IMR-90 (cell line): ENCODE measurements around the gene DLGAP4. TPM values are rescaled to one million over a fixed set of nuclear protein-coding genes. Genes with fewer than 3 reads are reported as not detected.
A peak's percentile ranks its signal among the peaks of the same experiment; 100 is the strongest.

Source experiments
- ATAC-seq: fragments of 200-7000 bp; cut with Tn5 transposase; 2 replicates; pipeline ENCODE4 v1.9.1; 2020; ENCODE audit warnings: low read depth, mild to moderate bottlenecking, moderate library complexity
- BruUV-seq: library from RNA; stranded (reverse); fragments of 400-500 nt; replicated peaks from 2 replicates; lab custom pipeline; 2021; lab: Mats Ljungman, UMichigan
- CTCF ChIA-PET: fragments of 300-600 bp; formaldehyde crosslinking; extraction: SDS; loops from one replicate; lab custom pipeline; 2021; ENCODE audit warnings: antibody characterized with exemption; lab: Yijun Ruan, JAX
- POLR2A ChIA-PET: fragments of 300-600 bp; sonication (Branson Sonifier 250); formaldehyde crosslinking; loops from one replicate; lab custom pipeline; 2022; ENCODE audit warnings: antibody characterized with exemption; ENCODE audit not compliant: unreplicated experiment; lab: Charles Lee
- DNase-seq: peaks from one replicate; pipeline ENCODE4 v3.0.0; 2013
- H2AFZ ChIP-seq: replicated peaks from 2 replicates; pipeline ENCODE3; 2013; ENCODE audit warnings: low read length, mild to moderate bottlenecking; ENCODE audit not compliant: poor library complexity
- H2AK5ac ChIP-seq: 2 replicates; pipeline ENCODE4 v1.6.1; 2013; ENCODE audit warnings: low read depth, low read length, inconsistent platforms
- H2AK9ac ChIP-seq: replicated peaks from 2 replicates; pipeline ENCODE3; 2013; ENCODE audit warnings: mild to moderate bottlenecking, low read depth, low read length, moderate library complexity; ENCODE audit not compliant: poor library complexity
- H2BK120ac ChIP-seq: 2 replicates; pipeline ENCODE4 v1.6.1; 2013; ENCODE audit warnings: low read depth, low read length, inconsistent platforms
- H2BK15ac ChIP-seq: 3 replicates; pipeline ENCODE4 v1.6.1; 2013; ENCODE audit warnings: low read depth, low read length, inconsistent platforms
- H2BK20ac ChIP-seq: 2 replicates; pipeline ENCODE4 v1.6.1; 2013; ENCODE audit warnings: low read depth, mild to moderate bottlenecking, inconsistent platforms, low read length, moderate library complexity
- H2BK5ac ChIP-seq: 2 replicates; pipeline ENCODE4 v1.6.1; 2013; ENCODE audit warnings: mild to moderate bottlenecking, low read depth, low read length, inconsistent platforms; ENCODE audit not compliant: poor library complexity, severe bottlenecking
- H3K14ac ChIP-seq: replicated peaks from 2 replicates; pipeline ENCODE4 v1.6.1; 2013; ENCODE audit warnings: low read depth, low read length, inconsistent platforms
- H3K18ac ChIP-seq: 2 replicates; pipeline ENCODE4 v1.6.1; 2013; ENCODE audit warnings: low read depth, low read length, control low read depth
- H3K23ac ChIP-seq: 2 replicates; pipeline ENCODE4 v1.6.1; 2013; ENCODE audit warnings: low read depth, low read length, inconsistent platforms
- H3K27ac ChIP-seq: 2 replicates; pipeline ENCODE4 v1.5.1; 2013; ENCODE audit warnings: mild to moderate bottlenecking, control low read depth, low read length; ENCODE audit not compliant: insufficient read depth
- H3K27me3 ChIP-seq: 2 replicates; pipeline ENCODE4 v1.6.1; 2013; ENCODE audit warnings: low read length; ENCODE audit not compliant: control insufficient read depth, insufficient read depth
- H3K36me3 ChIP-seq: 2 replicates; pipeline ENCODE4 v1.6.1; 2013; ENCODE audit warnings: low read length, mixed read lengths; ENCODE audit not compliant: control insufficient read depth, insufficient read depth
- H3K4ac ChIP-seq: 2 replicates; pipeline ENCODE4 v1.6.1; 2013; ENCODE audit warnings: low read depth, low read length, inconsistent platforms
- H3K4me1 ChIP-seq: 2 replicates; pipeline ENCODE4 v1.6.1; 2013; ENCODE audit warnings: low read length, mixed read lengths; ENCODE audit not compliant: control insufficient read depth, insufficient read depth
- H3K4me2 ChIP-seq: 2 replicates; pipeline ENCODE4 v1.6.1; 2013; ENCODE audit warnings: low read depth, mild to moderate bottlenecking, control low read depth, low read length, moderate library complexity
- H3K4me3 ChIP-seq: 2 replicates; pipeline ENCODE4 v1.5.1; 2013; ENCODE audit warnings: low read depth, mild to moderate bottlenecking, control low read depth, low read length, moderate library complexity; ENCODE audit not compliant: insufficient read depth
- H3K56ac ChIP-seq: 2 replicates; pipeline ENCODE4 v1.6.1; 2013; ENCODE audit warnings: low read length, inconsistent platforms; ENCODE audit not compliant: insufficient read depth; ENCODE audit errors: extremely low read depth
- H3K79me1 ChIP-seq, 2 experiments: 2 replicates each; pipeline ENCODE4 v1.6.1; 2013; ENCODE audit warnings: low read length in 2 of 2, inconsistent platforms in 1 of 2, low read depth in 1 of 2
- H3K9ac ChIP-seq: 2 replicates; pipeline ENCODE4 v1.6.1; 2013; ENCODE audit warnings: low read depth, low read length, control low read depth
- H3K9me1 ChIP-seq: 2 replicates; pipeline ENCODE4 v1.6.1; 2013; ENCODE audit warnings: low read length, inconsistent platforms; ENCODE audit not compliant: insufficient read depth
- H3K9me3 ChIP-seq: 2 replicates; pipeline ENCODE4 v1.6.1; 2013; ENCODE audit warnings: low read length; ENCODE audit not compliant: control insufficient read depth, insufficient read depth
- H4K20me1 ChIP-seq: 2 replicates; pipeline ENCODE4 v1.6.1; 2013; ENCODE audit warnings: low read length, inconsistent platforms; ENCODE audit not compliant: insufficient read depth
- H4K5ac ChIP-seq: 2 replicates; pipeline ENCODE4 v1.6.1; 2013; ENCODE audit warnings: mild to moderate bottlenecking, low read depth, low read length, control low read depth
- H4K8ac ChIP-seq, 2 experiments: 2 replicates each; pipeline ENCODE4 v1.6.1; 2013; ENCODE audit warnings: low read depth in 2 of 2, low read length in 2 of 2, control low read depth in 1 of 2, inconsistent platforms in 1 of 2
- H4K91ac ChIP-seq: 2 replicates; pipeline ENCODE4 v1.6.1; 2013; ENCODE audit warnings: low read depth, low read length, inconsistent platforms; ENCODE audit not compliant: insufficient read depth
- BHLHE40 ChIP-seq: fragments of 150-350 bp; IDR thresholded peaks from 2 replicates; pipeline ENCODE4 v1.6.1; 2016; ENCODE audit warnings: mild to moderate bottlenecking, low read depth, low read length
- CEBPB ChIP-seq: IDR thresholded peaks from 2 replicates; pipeline ENCODE4 v1.6.1; 2012; ENCODE audit warnings: low read depth, low read length, improper control_type of control experiment
- CHD1 ChIP-seq: IDR thresholded peaks from 2 replicates; pipeline ENCODE4 v1.6.1; 2012; ENCODE audit warnings: low read depth, low read length, improper control_type of control experiment
- CTCF ChIP-seq: conservative IDR thresholded peaks from 2 replicates; pipeline ENCODE4 v1.5.1; 2012; ENCODE audit warnings: mild to moderate bottlenecking, low read depth, low read length, improper control_type of control experiment
- ELK1 ChIP-seq: fragments of 150-350 bp; IDR thresholded peaks from 2 replicates; pipeline ENCODE4 v1.6.1; 2016; ENCODE audit warnings: low read depth, mild to moderate bottlenecking, low read length, moderate library complexity, borderline replicate concordance
- FOS ChIP-seq: fragments of 150-350 bp; IDR thresholded peaks from 2 replicates; pipeline ENCODE4 v1.6.1; 2016; ENCODE audit warnings: low read depth, low read length
- MAFK ChIP-seq: IDR thresholded peaks from 2 replicates; pipeline ENCODE4 v1.6.1; 2012; ENCODE audit warnings: low read depth, low read length, improper control_type of control experiment
- MAZ ChIP-seq: IDR thresholded peaks from 2 replicates; pipeline ENCODE4 v1.6.1; 2012; ENCODE audit warnings: low read depth, mild to moderate bottlenecking, low read length, improper control_type of control experiment, moderate library complexity, borderline replicate concordance
- MXI1 ChIP-seq: IDR thresholded peaks from 2 replicates; pipeline ENCODE4 v1.6.1; 2012; ENCODE audit warnings: low read depth, mild to moderate bottlenecking, low read length, moderate library complexity, borderline replicate concordance
- NFE2L2 ChIP-seq: fragments of 150-350 bp; IDR thresholded peaks from 2 replicates; pipeline ENCODE4 v1.6.1; 2016; ENCODE audit warnings: low read depth, mild to moderate bottlenecking, low read length
- POLR2A ChIP-seq: IDR thresholded peaks from 2 replicates; pipeline ENCODE4 v1.6.1; 2012; ENCODE audit warnings: mild to moderate bottlenecking, low read depth, low read length
- RAD21 ChIP-seq: IDR thresholded peaks from 2 replicates; pipeline ENCODE4 v1.6.1; 2012; ENCODE audit warnings: low read length, improper control_type of control experiment
- RCOR1 ChIP-seq: IDR thresholded peaks from 2 replicates; pipeline ENCODE4 v1.6.1; 2012; ENCODE audit warnings: mild to moderate bottlenecking, low read length, improper control_type of control experiment; ENCODE audit not compliant: insufficient replicate concordance
- RFX5 ChIP-seq: IDR thresholded peaks from 2 replicates; pipeline ENCODE4 v1.8.0; 2012; ENCODE audit warnings: low read depth, mild to moderate bottlenecking, low read length, moderate library complexity
- SMC3 ChIP-seq: fragments of 150-350 bp; IDR thresholded peaks from 2 replicates; pipeline ENCODE4 v1.6.1; 2016; ENCODE audit warnings: low read depth, mild to moderate bottlenecking, antibody characterized with exemption, low read length, moderate library complexity
- USF2 ChIP-seq: fragments of 150-350 bp; IDR thresholded peaks from 2 replicates; pipeline ENCODE4 v1.6.1; 2017; ENCODE audit warnings: mild to moderate bottlenecking, antibody characterized with exemption, low read length, low read depth
- WGBS, 2 experiments: methylation state at CpG; one replicate each; pipeline versions ENCODE4 v1.1.5 to v1.1.7; 2013; ENCODE audit warnings: missing lambda C conversion rate in 2 of 2; ENCODE audit not compliant: insufficient read length in 1 of 2; ENCODE audit errors: extremely low coverage in 2 of 2; 5-methylcytosine and 5-hydroxymethylcytosine counted together
- dilution Hi-C: fragments of 300-500 bp; cut with HindIII; formaldehyde crosslinking; loops from one replicate; pipeline ENCODE4 v1.14.3; 2018; ENCODE audit warnings: low sequenced_read_pairs; ENCODE audit not compliant: unreplicated experiment
- in situ Hi-C: fragments of 300-500 bp; cut with MboI; formaldehyde crosslinking; loops from 3 replicates; pipeline ENCODE4 v1.14.3; 2019; ENCODE audit warnings: low sequenced_read_pairs, inconsistent platforms, mixed read lengths
- intact Hi-C: fragments of 100-400 bp; cut with micrococcal nuclease; formaldehyde crosslinking; loops from 2 replicates; pipeline ENCODE4 v1.10.0; 2022
- polyA plus RNA-seq, 3 experiments: library from polyadenylated mRNA; depleted of rRNA; stranded (reverse); fragments of >200 nt; gene quantifications; 2 replicates each; pipeline ENCODE4 v1.2.3, GENCODE V29; 2012; ENCODE audit warnings: low replicate concordance in 1 of 3
- total RNA-seq: library from RNA; depleted of rRNA; stranded (reverse); fragments of >200 nt; gene quantifications from 2 replicates; pipeline ENCODE4 v1.2.3, GENCODE V29; 2012

DLGAP4 gene
- total and polyA plus RNA-seq, 2 of the 4 experiments (the other 2 are of a cell fraction): 32.3 to 73.2 TPM

GRCh38 chr20:36490191-36490590 is 184.1 kb downstream of the DLGAP4 start:
- no peak overlapping the region for H3K9ac ChIP-seq
- dilution Hi-C loops (no loop called here), in situ Hi-C loops (no loop called here), intact Hi-C loops (no loop called here)
- H3K4me1 ChIP-seq: peaks cover 30% of the 10 kb centered on the region
- H3K23ac ChIP-seq: peak overlapping the region; percentile 46; the same call in 1 of the 2 replicates
- WGBS, 2 experiments: 100% methylated on average over 1 of the region's 1 CpG; no CpG with 5 or more reads in 1 of the 2 experiments
- H3K4me3 ChIP-seq: no peak overlapping the region
- H3K18ac ChIP-seq: no peak overlapping the region
- H2BK20ac ChIP-seq: no peak overlapping the region
- H3K27me3 ChIP-seq: no peaks in the 10 kb centered on the region
- POLR2A ChIA-PET: no interaction called here
- H3K56ac ChIP-seq: no peak overlapping the region
- H2BK5ac ChIP-seq: peak overlapping the region; percentile 15
- peaks cover 21 to 89% of the 10 kb centered on the region in 2 experiments for H3K79me1 ChIP-seq
- H2AK9ac ChIP-seq: no peak overlapping the region
- no peak overlapping the region for H3K4me2 ChIP-seq
- no TSS peak for BruUV-seq
- H3K14ac ChIP-seq: 0 out of 2 replicates have a peak overlapping the region, but pooled peaks have one; percentile 2
- peaks cover 98% of the 10 kb centered on the region for H4K20me1 ChIP-seq
- no peak overlapping the region for H2AFZ ChIP-seq
- no peak overlapping the region for H4K91ac ChIP-seq
- H2AK5ac ChIP-seq: no peak overlapping the region
- no peak for TF ChIP-seq MXI1
- TF ChIP-seq CHD1: no peak
- no peak for TF ChIP-seq BHLHE40
- no peak for TF ChIP-seq CEBPB
- TF ChIP-seq NFE2L2: no peak
- TF ChIP-seq SMC3: no peak
- TF ChIP-seq RFX5: no peak
- TF ChIP-seq RAD21: no peak
- TF ChIP-seq FOS: no peak
- no peak for TF ChIP-seq ELK1
- TF ChIP-seq USF2: no peak
- TF ChIP-seq RCOR1: no peak
- TF ChIP-seq CTCF: no peak
- TF ChIP-seq MAFK: no peak
- TF ChIP-seq MAZ: no peak
- TF ChIP-seq POLR2A: no peak
- CTCF ChIA-PET: no interaction called here
- H3K27ac ChIP-seq: no peak overlapping the region
- no peak overlapping the region for H4K5ac ChIP-seq
- ATAC-seq (no peak), DNase-seq (no peak)
- H3K4ac ChIP-seq: no peak overlapping the region
- H4K8ac ChIP-seq: no peak overlapping the region
- H3K9me3 ChIP-seq: no peaks in the 10 kb centered on the region
- peaks cover 56% of the 10 kb centered on the region for H3K9me1 ChIP-seq
- H3K36me3 ChIP-seq: peaks cover under 1% of the 10 kb centered on the region; the same call in 1 of the 2 replicates
- no peak overlapping the region for H2BK120ac ChIP-seq
- no peak overlapping the region for H2BK15ac ChIP-seq
